Skeletal muscle satellite cell (primary cell): Measurements from ENCODE around the gene FSCN2. TPM values are rescaled to one million over a fixed set of nuclear protein-coding genes. Genes with fewer than 3 reads are reported as not detected.
"Not testable (repeated sequence)": the region's sequence is repeated elsewhere in the genome, so short reads cannot be mapped to it uniquely, and the experiment has no call there.

ENCODE experiments used
- H3K27me3 ChIP-seq: 2 replicates; pipeline ENCODE4 v1.7.0; 2013; ENCODE audit warnings: low read length; ENCODE audit not compliant: control insufficient read depth, insufficient read depth
- H3K36me3 ChIP-seq: 2 replicates; pipeline ENCODE4 v1.7.0; 2013; ENCODE audit warnings: mild to moderate bottlenecking, control low read depth, low read length; ENCODE audit not compliant: insufficient read depth
- H3K4me1 ChIP-seq: 2 replicates; pipeline ENCODE4 v1.7.0; 2013; ENCODE audit warnings: low read length; ENCODE audit not compliant: control insufficient read depth, insufficient read depth
- H3K4me2 ChIP-seq: 2 replicates; pipeline ENCODE4 v1.7.0; 2013; ENCODE audit warnings: mild to moderate bottlenecking, low read length
- H3K4me3 ChIP-seq: 2 replicates; pipeline ENCODE4 v1.7.0; 2013; ENCODE audit warnings: low read length
- H3K9ac ChIP-seq: 2 replicates; pipeline ENCODE4 v1.7.0; 2013; ENCODE audit warnings: mild to moderate bottlenecking, low read depth, low read length, moderate library complexity
- H3K9me3 ChIP-seq: replicated peaks from 2 replicates; pipeline ENCODE4 v1.7.0; 2013; ENCODE audit warnings: mild to moderate bottlenecking, control low read depth, low read length
- small RNA-seq: library from RNA; depleted of rRNA; stranded (forward); fragments of <200 nt; gene quantifications from one replicate; pipeline ENCODE3, GENCODE V24; 2012

Gene FSCN2

GRCh38 chr17:81582341-81582740, 54.2 kb downstream of the FSCN2 start:
- Histone ChIP-seq H3K4me1 (peaks cover 50% of the 10 kb centered on the region), H3K9ac (no peak overlapping the region), H3K4me2 (no peak overlapping the region), H3K9me3 (no peaks in the 10 kb centered on the region), H3K4me3 (no peak overlapping the region), H3K27me3 (no peaks in the 10 kb centered on the region), H3K36me3 (peaks cover 60% of the 10 kb centered on the region)

DNA sequence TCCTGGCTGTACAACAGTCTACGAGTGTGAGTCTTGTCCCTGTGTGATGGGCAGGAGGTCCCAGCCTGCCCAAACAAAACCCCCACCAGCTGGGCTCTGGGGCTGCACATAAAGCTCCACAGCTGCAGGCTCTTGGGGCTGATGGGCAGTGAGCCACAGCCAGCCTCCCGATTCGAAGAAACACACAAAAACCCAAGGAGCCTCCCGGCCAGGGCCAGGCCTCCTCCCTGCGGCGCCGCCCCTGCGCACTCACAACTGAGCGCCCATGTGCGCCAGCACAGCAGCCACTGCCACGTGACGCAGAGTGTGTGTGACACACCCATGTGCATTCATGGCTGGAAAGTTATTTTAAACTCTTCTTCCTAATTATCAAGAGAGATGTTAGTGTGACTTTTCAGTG, 54.6 kb downstream of the FSCN2 start:
- no peaks in the 10 kb centered on the region for H3K9me3 ChIP-seq
- no peak overlapping the region for H3K4me3 ChIP-seq
- no peak overlapping the region for H3K4me2 ChIP-seq
- H3K36me3 ChIP-seq = peaks cover 57% of the 10 kb centered on the region
- peaks cover 46% of the 10 kb centered on the region for H3K4me1 ChIP-seq
- H3K9ac ChIP-seq = no peak overlapping the region
- H3K27me3 ChIP-seq = no peaks in the 10 kb centered on the region

DNA sequence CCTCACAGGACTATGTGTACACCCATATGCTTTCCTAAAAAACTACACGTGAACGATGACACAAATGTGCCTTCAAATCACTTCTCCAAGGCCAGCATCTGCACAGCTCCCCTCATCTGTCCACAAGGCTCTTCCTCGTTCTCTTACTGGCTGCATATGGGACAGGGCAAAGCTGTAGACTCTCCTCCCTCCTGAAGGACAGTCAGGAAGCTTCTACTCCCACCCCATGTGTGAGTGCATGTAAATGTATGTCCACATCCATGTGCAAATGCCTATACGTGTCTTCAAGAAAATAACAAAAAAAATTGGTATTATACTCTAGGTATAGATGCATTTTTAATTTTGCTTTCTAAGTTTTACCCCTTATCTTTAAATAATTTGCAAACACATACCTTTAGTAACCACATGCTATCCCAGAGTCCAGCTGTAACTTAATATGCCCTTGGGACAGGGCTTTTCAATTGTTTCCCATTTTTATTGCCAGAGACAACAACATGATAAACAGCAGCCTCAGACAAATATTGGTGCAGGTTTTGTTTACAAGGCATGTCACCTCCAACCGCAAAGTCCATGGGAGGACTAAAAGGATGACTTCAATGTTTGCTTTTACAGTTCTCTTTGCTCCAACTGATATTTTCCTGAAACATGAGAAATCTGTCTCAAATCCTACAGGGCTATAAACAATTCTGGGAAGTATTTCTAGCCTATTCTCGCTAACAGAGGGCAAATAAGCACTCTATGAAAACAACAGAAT, 55.6 kb downstream of the FSCN2 start:
- Histone ChIP-seq H3K4me1 (peaks cover 37% of the 10 kb centered on the region), H3K9ac (no peak overlapping the region), H3K9me3 (no peaks in the 10 kb centered on the region), H3K27me3 (no peaks in the 10 kb centered on the region), H3K4me2 (no peak overlapping the region), H3K36me3 (peaks cover 66% of the 10 kb centered on the region), H3K4me3 (no peak overlapping the region)

GRCh38 chr17:81584771-81585170, 56.6 kb downstream of the FSCN2 start:
- not testable (repeated sequence) for H3K4me3 ChIP-seq, H3K4me2 ChIP-seq, H3K9me3 ChIP-seq, H3K27me3 ChIP-seq, H3K9ac ChIP-seq
- Histone ChIP-seq H3K36me3 (peaks cover 74% of the 10 kb centered on the region), H3K4me1 (peaks cover 29% of the 10 kb centered on the region)

DNA sequence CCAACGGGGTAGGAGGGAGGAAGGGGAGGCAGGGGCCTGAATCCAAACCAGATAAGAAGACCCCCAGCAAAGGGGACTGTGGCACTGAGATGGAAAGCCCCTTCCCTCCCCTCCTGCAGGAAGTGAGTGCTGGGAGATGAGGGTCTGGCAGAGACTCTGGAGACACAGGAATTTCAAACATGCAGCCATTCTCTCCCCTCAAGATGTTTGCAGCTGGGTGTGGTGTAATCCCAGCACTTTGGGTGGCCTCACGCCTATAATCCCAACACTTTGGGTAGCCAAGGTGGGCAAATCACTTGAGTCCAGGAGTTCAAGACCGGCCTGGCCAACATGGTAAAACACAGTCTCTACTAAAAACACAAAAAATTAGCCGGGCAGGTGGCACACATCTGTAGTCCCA, 57.9 kb downstream of the FSCN2 start:
- Histone ChIP-seq H3K4me3 (no peak overlapping the region), H3K4me1 (peaks cover 23% of the 10 kb centered on the region), H3K36me3 (peaks cover 82% of the 10 kb centered on the region), H3K9ac (no peak overlapping the region), H3K9me3 (no peaks in the 10 kb centered on the region), H3K27me3 (no peaks in the 10 kb centered on the region), H3K4me2 (no peak overlapping the region)

Small RNA genes within 50 kb of the gene (small RNA-seq; reads per million reads assigned to genes)
- gene RF00019 = not detected
